HEK293T (cell line): ENCODE data around the gene TMCO4.
"Not testable (repeated sequence)": the region's sequence is repeated elsewhere in the genome, so short reads cannot be mapped to it uniquely, and the experiment has no call there.

ENCODE experiments used
- ARNT ChIP-seq: fragments of 450-650 bp; IDR thresholded peaks from 2 replicates; pipeline ENCODE4 v1.6.1; 2017; ENCODE audit warnings: mild to moderate bottlenecking
- BHLHE40 ChIP-seq: fragments of 450-650 bp; IDR thresholded peaks from 2 replicates; pipeline ENCODE4 v1.6.1; 2016; ENCODE audit warnings: mild to moderate bottlenecking, moderate library complexity, borderline replicate concordance
- FOXM1 ChIP-seq: fragments of 450-650 bp; IDR thresholded peaks from 2 replicates; pipeline ENCODE4 v1.6.1; 2017; ENCODE audit warnings: mild to moderate bottlenecking, borderline replicate concordance

- TF ChIP-seq FOXM1, BHLHE40, ARNT: not testable (repeated sequence)
Measured at GRCh38 chr1:19790061-19790975, 9.4 kb downstream of the TMCO4 start.
